T-helper 9 cell (primary cell): ENCODE data around the gene TRIM52.
A peak's percentile ranks its signal among the peaks of the same experiment; 100 is the strongest.
"Not testable (repeated sequence)": the region's sequence is repeated elsewhere in the genome, so short reads cannot be mapped to it uniquely, and the experiment has no call there.

Experiments used
- DNase-seq: peaks from one replicate; pipeline ENCODE4 v3.0.0-alpha.2; 2020
- total RNA-seq, 2 donors: gene quantifications; one replicate each; lab custom pipeline; 2026; lab: John Stamatoyannopoulos, UW

The TRIM52 gene
- 77.5 to 81.1 reads per million in 2 donors for total RNA-seq

GRCh38 chr5:181260720-181261319, at the start of gene TRIM52:
Gene TRIM52 (minus strand): TSS chr5:181261143. CDS start chr5:181260813, 330 bp downstream.
- DNase-seq, result peak; percentile 86

GRCh38 chr5:181287331-181287730, 26.4 kb upstream of the TRIM52 start:
- DNase-seq, result not testable (repeated sequence)

GRCh38 chr5:181285962-181286705, 25.2 kb upstream of the TRIM52 start:
- not testable (repeated sequence) for DNase-seq

GRCh38 chr5:181283841-181284755, 23.2 kb upstream of the TRIM52 start:
- DNase-seq, result not testable (repeated sequence)

- no peak for DNase-seq
Measured at GRCh38 chr5:181283347-181283746, 22.4 kb upstream of the TRIM52 start.

- DNase-seq, result no peak
Measured at GRCh38 chr5:181282874-181283273, 21.9 kb upstream of the TRIM52 start.

- not testable (repeated sequence) for DNase-seq
Measured at GRCh38 chr5:181282415-181282814, 21.5 kb upstream of the TRIM52 start.

- DNase-seq, result no peak
Measured at GRCh38 chr5:181281984-181282316, 21.0 kb upstream of the TRIM52 start.

GRCh38 chr5:181281077-181281983, 20.4 kb upstream of the TRIM52 start:
- DNase-seq, result no peak

- no peak for DNase-seq
Measured at GRCh38 chr5:181280251-181280762, 19.4 kb upstream of the TRIM52 start.

GRCh38 chr5:181273433-181273744, 12.4 kb upstream of the TRIM52 start:
- DNase-seq, result not testable (repeated sequence)

- DNase-seq, result no peak
Measured at GRCh38 chr5:181271081-181271480, 10.1 kb upstream of the TRIM52 start.

GRCh38 chr5:181267907-181268306, 7.0 kb upstream of the TRIM52 start:
- not testable (repeated sequence) for DNase-seq

GRCh38 chr5:181267291-181267904, 6.5 kb upstream of the TRIM52 start:
- DNase-seq, result not testable (repeated sequence)

GRCh38 chr5:181265092-181265671, 4.2 kb upstream of the TRIM52 start:
- no peak for DNase-seq

- no peak for DNase-seq
Measured at GRCh38 chr5:181263633-181264032, 2.7 kb upstream of the TRIM52 start.

- peak; percentile 69 for DNase-seq
Measured at GRCh38 chr5:181261320-181262049, 542 bp upstream of the TRIM52 start.

GRCh38 chr5:181259974-181260719, 796 bp downstream of the TRIM52 start:
- DNase-seq, result no peak

- no peak for DNase-seq
Measured at GRCh38 chr5:181259283-181259682, 1.7 kb downstream of the TRIM52 start.

GRCh38 chr5:181258576-181258975, 2.4 kb downstream of the TRIM52 start:
- no peak for DNase-seq
